ENCODE results near the gene TASP1.

Gene TASP1

DNA sequence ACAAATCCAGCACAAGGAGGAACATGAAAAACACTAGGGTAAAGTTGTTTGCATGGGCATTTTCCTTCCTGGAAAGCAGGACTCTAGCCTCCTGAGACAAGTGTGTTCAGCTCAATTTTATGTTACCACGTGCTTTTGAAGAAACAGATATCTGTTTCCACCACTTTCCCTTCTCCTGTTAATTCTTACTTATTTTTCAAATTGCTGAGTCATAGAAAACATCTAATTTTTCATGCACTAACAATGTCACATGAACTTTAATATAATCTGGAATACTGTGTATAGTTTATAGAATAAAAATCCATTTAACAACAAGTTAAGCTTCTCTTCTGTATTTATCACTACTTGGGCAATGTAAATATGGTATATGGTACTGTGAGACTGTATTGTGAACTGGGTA is 243.5 kb downstream of the TASP1 start:
- no peak overlapping the region for H2BK12ac ChIP-seq (ENCODE audit: low read length in 2 of 2)
- 93% methylated on average over 1 of the region's 1 CpG for WGBS

DNA sequence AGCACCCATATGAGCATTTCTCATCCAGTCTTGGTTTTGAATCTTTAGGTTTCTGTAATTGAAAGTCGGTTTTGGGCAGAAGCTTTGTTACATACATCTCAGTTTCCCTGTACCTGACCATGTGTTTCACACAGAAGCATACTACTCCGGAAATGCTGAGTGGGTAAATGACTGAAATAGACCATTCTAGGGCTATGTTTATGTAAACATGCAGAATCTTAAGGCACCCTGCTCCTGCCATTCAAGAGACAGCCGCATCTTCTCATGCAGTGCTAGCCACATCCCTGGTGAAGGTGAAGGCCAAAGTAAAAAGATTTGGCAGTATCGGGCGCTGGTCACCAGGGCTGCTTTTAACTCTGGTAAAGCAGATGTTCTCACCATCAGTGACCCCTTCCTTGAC is 246.3 kb downstream of the TASP1 start:
- Histone ChIP-seq H3K9me3 (ENCODE audit: control insufficient read depth, low read length) (no peaks in the 10 kb centered on the region), H2BK5ac (ENCODE audit: low read depth, low read length, poor library complexity, severe bottlenecking) (no peak overlapping the region), H4K8ac (ENCODE audit: low read length) (no peak overlapping the region), H3K4me1 (ENCODE audit: control insufficient read depth, insufficient read depth, low read depth, low read length) (peaks cover 4% of the 10 kb centered on the region), H3K18ac (ENCODE audit: low read depth in 1 of 2, low read length in 2 of 2) (no peak overlapping the region), H3K79me1 (replicated peaks; ENCODE audit: low read length, poor library complexity, severe bottlenecking) (no peaks in the 10 kb centered on the region), H3K9ac (ENCODE audit: low read length) (no peak overlapping the region), H2BK120ac (ENCODE audit: low read depth, low read length) (no peak overlapping the region), H2BK12ac (ENCODE audit: low read length in 2 of 2) (no peak overlapping the region), H3K23ac (ENCODE audit: low read length in 2 of 2) (no peak overlapping the region), H3K27ac (ENCODE audit: low read length, poor library complexity, severe bottlenecking) (no peak overlapping the region), H2BK15ac (ENCODE audit: low read depth, poor library complexity, severe bottlenecking) (no peak overlapping the region), H2AFZ (ENCODE audit: low read depth, low read length) (no peak overlapping the region), H3K4me2 (ENCODE audit: low read length, poor library complexity, severe bottlenecking) (no peak overlapping the region), H3K27me3 (ENCODE audit: control insufficient read depth in 1 of 2, insufficient read depth in 1 of 2, low read length in 2 of 2) (no peaks in the 10 kb centered on the region), H3K14ac (ENCODE audit: low read length in 2 of 2) (no peak overlapping the region), H3K4ac (ENCODE audit: low read depth in 1 of 2, low read length in 2 of 2) (no peak overlapping the region), H3K36me3 (ENCODE audit: control insufficient read depth in 1 of 2, insufficient read depth in 2 of 2, low read depth in 1 of 2, low read length in 2 of 2) (peaks cover 0 to 4% of the 10 kb centered on the region in 2 experiments), H2AK5ac (ENCODE audit: low read length, severe bottlenecking) (no peak overlapping the region), H4K91ac (ENCODE audit: low read length) (no peak overlapping the region), H3K4me3 (ENCODE audit: insufficient read depth in 1 of 2, low read depth in 1 of 2, low read length in 2 of 2) (no peak overlapping the region)
- no peak for DNase-seq
- WGBS: 98% methylated on average over 5 of the region's 5 CpGs

More for the DNA sequence above, 243.5 kb downstream of the TASP1 start:
- Histone ChIP-seq H3K4ac (ENCODE audit: low read depth in 1 of 2, low read length in 2 of 2) (no peak overlapping the region), H3K4me3 (ENCODE audit: insufficient read depth in 1 of 2, low read depth in 1 of 2, low read length in 2 of 2) (no peak overlapping the region), H2BK120ac (ENCODE audit: low read depth, low read length) (no peak overlapping the region), H3K14ac (ENCODE audit: low read length in 2 of 2) (no peak overlapping the region), H3K4me1 (ENCODE audit: control insufficient read depth, insufficient read depth, low read depth, low read length) (peaks cover 4% of the 10 kb centered on the region), H2BK5ac (ENCODE audit: low read depth, low read length, poor library complexity, severe bottlenecking) (no peak overlapping the region), H3K18ac (ENCODE audit: low read depth in 1 of 2, low read length in 2 of 2) (no peak overlapping the region), H3K23ac (ENCODE audit: low read length in 2 of 2) (no peak overlapping the region), H3K79me1 (replicated peaks; ENCODE audit: low read length, poor library complexity, severe bottlenecking) (no peaks in the 10 kb centered on the region), H2AK5ac (ENCODE audit: low read length, severe bottlenecking) (no peak overlapping the region), H3K27me3 (ENCODE audit: control insufficient read depth in 1 of 2, insufficient read depth in 1 of 2, low read length in 2 of 2) (no peaks in the 10 kb centered on the region), H4K8ac (ENCODE audit: low read length) (no peak overlapping the region), H3K4me2 (ENCODE audit: low read length, poor library complexity, severe bottlenecking) (no peak overlapping the region), H2AFZ (ENCODE audit: low read depth, low read length) (no peak overlapping the region), H2BK15ac (ENCODE audit: low read depth, poor library complexity, severe bottlenecking) (no peak overlapping the region), H3K36me3 (ENCODE audit: control insufficient read depth in 1 of 2, insufficient read depth in 2 of 2, low read depth in 1 of 2, low read length in 2 of 2) (peaks cover 0 to 4% of the 10 kb centered on the region in 2 experiments), H3K9me3 (ENCODE audit: control insufficient read depth, low read length) (no peaks in the 10 kb centered on the region), H3K9ac (ENCODE audit: low read length) (no peak overlapping the region), H3K27ac (ENCODE audit: low read length, poor library complexity, severe bottlenecking) (no peak overlapping the region), H4K91ac (ENCODE audit: low read length) (no peak overlapping the region)
- DNase-seq: no peak

DNA sequence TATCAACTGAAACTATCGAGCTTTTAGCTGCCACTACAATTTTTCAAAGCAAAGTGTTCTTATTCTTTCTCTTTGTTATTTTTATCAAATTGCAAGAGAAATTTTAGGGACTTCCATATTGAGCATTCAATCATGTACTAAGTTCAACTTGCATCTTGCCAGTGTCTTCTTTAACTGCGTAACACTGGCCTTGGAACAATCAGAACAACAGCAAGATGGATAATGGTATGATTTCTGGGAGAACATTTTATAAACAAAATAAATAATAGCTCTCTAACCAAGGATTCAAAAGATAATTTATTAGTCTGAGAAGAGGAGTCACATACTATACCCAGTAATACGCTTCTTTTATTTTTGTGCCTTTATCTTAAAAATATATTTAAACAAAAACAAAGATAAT is 249.6 kb downstream of the TASP1 start:
- Histone ChIP-seq H3K27me3 (ENCODE audit: control insufficient read depth in 1 of 2, insufficient read depth in 1 of 2, low read length in 2 of 2) (no peaks in the 10 kb centered on the region), H4K8ac (ENCODE audit: low read length) (no peak overlapping the region), H3K4me2 (ENCODE audit: low read length, poor library complexity, severe bottlenecking) (no peak overlapping the region), H2BK5ac (ENCODE audit: low read depth, low read length, poor library complexity, severe bottlenecking) (no peak overlapping the region), H3K4me1 (ENCODE audit: control insufficient read depth, insufficient read depth, low read depth, low read length) (no peaks in the 10 kb centered on the region), H3K79me1 (replicated peaks; ENCODE audit: low read length, poor library complexity, severe bottlenecking) (no peaks in the 10 kb centered on the region), H3K23ac (ENCODE audit: low read length in 2 of 2) (no peak overlapping the region), H3K27ac (ENCODE audit: low read length, poor library complexity, severe bottlenecking) (no peak overlapping the region), H2AFZ (ENCODE audit: low read depth, low read length) (no peak overlapping the region), H2BK120ac (ENCODE audit: low read depth, low read length) (no peak overlapping the region), H3K36me3 (ENCODE audit: control insufficient read depth in 1 of 2, insufficient read depth in 2 of 2, low read depth in 1 of 2, low read length in 2 of 2) (peaks cover 0 to 6% of the 10 kb centered on the region in 2 experiments), H2AK5ac (ENCODE audit: low read length, severe bottlenecking) (no peak overlapping the region), H3K9ac (ENCODE audit: low read length) (no peak overlapping the region), H2BK15ac (ENCODE audit: low read depth, poor library complexity, severe bottlenecking) (no peak overlapping the region), H3K18ac (ENCODE audit: low read depth in 1 of 2, low read length in 2 of 2) (no peak overlapping the region), H3K9me3 (ENCODE audit: control insufficient read depth, low read length) (no peaks in the 10 kb centered on the region), H4K91ac (ENCODE audit: low read length) (no peak overlapping the region), H3K14ac (ENCODE audit: low read length in 2 of 2) (no peak overlapping the region), H2BK12ac (ENCODE audit: low read length in 2 of 2) (no peak overlapping the region), H3K4ac (ENCODE audit: low read depth in 1 of 2, low read length in 2 of 2) (no peak overlapping the region), H3K4me3 (ENCODE audit: insufficient read depth in 1 of 2, low read depth in 1 of 2, low read length in 2 of 2) (no peak overlapping the region)
- WGBS: 100% methylated on average over 1 of the region's 3 CpGs
- no peak for DNase-seq

DNA sequence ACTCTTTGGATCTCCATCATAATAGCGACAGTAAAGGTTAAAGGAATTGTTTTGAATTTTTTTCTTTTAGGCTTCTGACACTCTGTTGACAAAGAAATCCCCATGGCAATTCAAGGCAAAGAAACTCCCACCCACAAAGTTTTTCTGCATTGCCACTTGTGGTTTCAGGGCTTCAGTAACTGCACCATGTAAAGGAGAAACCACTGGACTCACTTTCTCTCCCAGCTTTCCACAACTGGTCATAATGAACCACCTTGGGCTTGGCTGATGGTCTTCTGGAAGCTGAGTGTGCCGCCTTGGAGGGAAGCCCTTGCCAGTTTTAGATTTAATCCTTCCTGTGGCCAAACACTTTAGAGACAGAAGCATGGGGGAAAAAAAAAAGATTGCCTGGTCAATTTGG is 254.6 kb downstream of the TASP1 start:
- peaks cover 2% of the 10 kb centered on the region for H3K4me1 ChIP-seq (ENCODE audit: control insufficient read depth, insufficient read depth, low read depth, low read length)

More for the DNA sequence above, 254.6 kb downstream of the TASP1 start:
- H2BK15ac ChIP-seq (ENCODE audit: low read depth, poor library complexity, severe bottlenecking): no peak overlapping the region
- no peak overlapping the region for H4K91ac ChIP-seq (ENCODE audit: low read length)
- no peak overlapping the region for H4K8ac ChIP-seq (ENCODE audit: low read length)
- H3K27ac ChIP-seq (ENCODE audit: low read length, poor library complexity, severe bottlenecking): no peak overlapping the region
- no peak overlapping the region for H3K23ac ChIP-seq (ENCODE audit: low read length in 2 of 2)
- no peak overlapping the region for H2AK5ac ChIP-seq (ENCODE audit: low read length, severe bottlenecking)
- no peak overlapping the region for H2BK12ac ChIP-seq (ENCODE audit: low read length in 2 of 2)
- peaks cover 2% of the 10 kb centered on the region for H3K9me3 ChIP-seq (ENCODE audit: control insufficient read depth, low read length)
- H2BK120ac ChIP-seq (ENCODE audit: low read depth, low read length): no peak overlapping the region
- H3K9ac ChIP-seq (ENCODE audit: low read length): no peak overlapping the region
- peaks cover 0 to 2% of the 10 kb centered on the region in 2 experiments for H3K36me3 ChIP-seq (ENCODE audit: control insufficient read depth in 1 of 2, insufficient read depth in 2 of 2, low read depth in 1 of 2, low read length in 2 of 2)
- no peak overlapping the region for H3K14ac ChIP-seq (ENCODE audit: low read length in 2 of 2)
- no peaks in the 10 kb centered on the region for H3K27me3 ChIP-seq (ENCODE audit: control insufficient read depth in 1 of 2, insufficient read depth in 1 of 2, low read length in 2 of 2)
- no peak overlapping the region for H3K18ac ChIP-seq (ENCODE audit: low read depth in 1 of 2, low read length in 2 of 2)
- WGBS: 97% methylated on average over 1 of the region's 2 CpGs
- H2BK5ac ChIP-seq (ENCODE audit: low read depth, low read length, poor library complexity, severe bottlenecking): no peak overlapping the region
- H3K4me3 ChIP-seq (ENCODE audit: insufficient read depth in 1 of 2, low read depth in 1 of 2, low read length in 2 of 2): no peak overlapping the region
- no peak for DNase-seq
- H3K4ac ChIP-seq (ENCODE audit: low read depth in 1 of 2, low read length in 2 of 2): no peak overlapping the region
- H2AFZ ChIP-seq (ENCODE audit: low read depth, low read length): no peak overlapping the region
- H3K79me1 ChIP-seq (replicated peaks; ENCODE audit: low read length, poor library complexity, severe bottlenecking): no peaks in the 10 kb centered on the region
- no peak overlapping the region for H3K4me2 ChIP-seq (ENCODE audit: low read length, poor library complexity, severe bottlenecking)
